Lower leg skin (tissue), 3 donors: Measurements from ENCODE around the gene STXBP2.

ENCODE experiments used
- CTCF ChIP-seq, 3 donors: fragments of 450-650 bp; IDR thresholded peaks; one replicate each; pipeline ENCODE4 v1.5.1; 2016; ENCODE audit warnings: antibody characterized with exemption in 3 of 3, mild to moderate bottlenecking in 3 of 3, moderate library complexity in 2 of 3
- POLR2A ChIP-seq, 2 donors: fragments of 450-650 bp; IDR thresholded peaks; one replicate each; pipeline ENCODE4 v1.6.1; 2016 to 2017; ENCODE audit warnings: antibody characterized with exemption in 2 of 2, mild to moderate bottlenecking in 1 of 2, moderate library complexity in 1 of 2

GRCh38 chr19:7595466-7596133 is 41.3 kb upstream of the STXBP2 start, which contains the start of gene CAMSAP3:
- TF ChIP-seq CTCF (IDR thresholded peaks at IDR 0.05) (no peak), POLR2A (IDR thresholded peaks at IDR 0.05) (no peak)
